ENCODE results near the gene BIRC2. TPM values are rescaled to one million over a fixed set of nuclear protein-coding genes. Genes with fewer than 3 reads are reported as not detected.
"Not testable (repeated sequence)": the region's sequence is repeated elsewhere in the genome, so short reads cannot be mapped to it uniquely, and the experiment has no call there.

Gene BIRC2
- total RNA-seq, 1 donor from 2014 or later = 46.0 TPM

GRCh38 chr11:102368472-102368871 lies 21.5 kb downstream of the BIRC2 start:
- peaks cover 25% of the 10 kb centered on the region for H3K36me3 Mint-ChIP-seq (ENCODE audit: unreplicated experiment)
- no peak overlapping the region for H3K4me3 Mint-ChIP-seq (ENCODE audit: unreplicated experiment)
- no peaks in the 10 kb centered on the region for H3K4me1 Mint-ChIP-seq (ENCODE audit: unreplicated experiment)
- H3K27me3 Mint-ChIP-seq (ENCODE audit: unreplicated experiment) = no peaks in the 10 kb centered on the region
- DNase-seq (ENCODE audit: extremely low spot score, unreplicated experiment) = no peak
- no peak overlapping the region for H3K27ac Mint-ChIP-seq (ENCODE audit: unreplicated experiment)
- TF ChIP-seq CTCF (IDR thresholded peaks at IDR 0.05) = no peak
- no peaks in the 10 kb centered on the region for H3K9me3 Mint-ChIP-seq (ENCODE audit: unreplicated experiment)

GRCh38 chr11:102374633-102375424 lies 27.8 kb downstream of the BIRC2 start:
- H3K36me3 Mint-ChIP-seq (ENCODE audit: unreplicated experiment) = peaks cover 37% of the 10 kb centered on the region
- peaks cover 43% of the 10 kb centered on the region for H3K4me1 Mint-ChIP-seq (ENCODE audit: unreplicated experiment)
- not testable (repeated sequence) for DNase-seq (ENCODE audit: extremely low spot score, unreplicated experiment); H3K27ac Mint-ChIP-seq (ENCODE audit: unreplicated experiment); H3K9me3 Mint-ChIP-seq (ENCODE audit: unreplicated experiment); H3K27me3 Mint-ChIP-seq (ENCODE audit: unreplicated experiment); H3K4me3 Mint-ChIP-seq (ENCODE audit: unreplicated experiment)

- Mint-ChIP-seq H3K9me3 (ENCODE audit: unreplicated experiment) (no peaks in the 10 kb centered on the region), H3K27me3 (ENCODE audit: unreplicated experiment) (no peaks in the 10 kb centered on the region), H3K4me1 (ENCODE audit: unreplicated experiment) (peaks cover 43% of the 10 kb centered on the region), H3K36me3 (ENCODE audit: unreplicated experiment) (peaks cover 42% of the 10 kb centered on the region), H3K4me3 (ENCODE audit: unreplicated experiment) (no peak overlapping the region), H3K27ac (ENCODE audit: unreplicated experiment) (peak overlapping the region; percentile 48)
- no peak for DNase-seq (ENCODE audit: extremely low spot score, unreplicated experiment)
- TF ChIP-seq CTCF (IDR thresholded peaks at IDR 0.05) = no peak
These were observed 28.8 kb downstream of the BIRC2 start for GRCh38 chr11:102375720-102376399.

GRCh38 chr11:102377891-102378290 lies 30.9 kb downstream of the BIRC2 start:
- Mint-ChIP-seq H3K4me3 (ENCODE audit: unreplicated experiment) (no peak overlapping the region), H3K36me3 (ENCODE audit: unreplicated experiment) (peaks cover 40% of the 10 kb centered on the region), H3K4me1 (ENCODE audit: unreplicated experiment) (peaks cover 43% of the 10 kb centered on the region), H3K9me3 (ENCODE audit: unreplicated experiment) (no peaks in the 10 kb centered on the region), H3K27me3 (ENCODE audit: unreplicated experiment) (no peaks in the 10 kb centered on the region), H3K27ac (ENCODE audit: unreplicated experiment) (peak overlapping the region; percentile 80)
- TF ChIP-seq CTCF (IDR thresholded peaks at IDR 0.05) = no peak
- no peak for DNase-seq (ENCODE audit: extremely low spot score, unreplicated experiment)

GRCh38 chr11:102378818-102379217 lies 31.8 kb downstream of the BIRC2 start:
- Mint-ChIP-seq H3K36me3 (ENCODE audit: unreplicated experiment) (peaks cover 42% of the 10 kb centered on the region), H3K4me3 (ENCODE audit: unreplicated experiment) (no peak overlapping the region), H3K4me1 (ENCODE audit: unreplicated experiment) (peaks cover 52% of the 10 kb centered on the region)

More at GRCh38 chr11:102378818-102379217, 31.8 kb downstream of the BIRC2 start:
- Mint-ChIP-seq H3K9me3 (ENCODE audit: unreplicated experiment) (no peaks in the 10 kb centered on the region), H3K27ac (ENCODE audit: unreplicated experiment) (no peak overlapping the region), H3K27me3 (ENCODE audit: unreplicated experiment) (no peaks in the 10 kb centered on the region)
- TF ChIP-seq CTCF (IDR thresholded peaks at IDR 0.05) = no peak
- no peak for DNase-seq (ENCODE audit: extremely low spot score, unreplicated experiment)

Data from osteocyte (in vitro differentiated cells).